NCI-H82 (cell line): Measurements from ENCODE around the gene CNTN3.

Experiments used
- DNase-seq: peaks from one replicate; lab custom pipeline; 2025; lab: John Stamatoyannopoulos, UW

CNTN3 gene

GRCh38 chr3:74614107-74614967, at the start of gene CNTN3:
TSS of gene CNTN3 (minus strand) at chr3:74614659. CDS start at chr3:74521112, 93,547 bp downstream.
- DNase-seq: peak; percentile 67

GRCh38 chr3:74663178-74663577, 48.7 kb upstream of the CNTN3 start:
- no peak for DNase-seq

- DNase-seq: no peak
Observed at GRCh38 chr3:74661672-74662071, 47.2 kb upstream of the CNTN3 start.

- no peak for DNase-seq
Observed at GRCh38 chr3:74651885-74652284, 37.4 kb upstream of the CNTN3 start.

DNA sequence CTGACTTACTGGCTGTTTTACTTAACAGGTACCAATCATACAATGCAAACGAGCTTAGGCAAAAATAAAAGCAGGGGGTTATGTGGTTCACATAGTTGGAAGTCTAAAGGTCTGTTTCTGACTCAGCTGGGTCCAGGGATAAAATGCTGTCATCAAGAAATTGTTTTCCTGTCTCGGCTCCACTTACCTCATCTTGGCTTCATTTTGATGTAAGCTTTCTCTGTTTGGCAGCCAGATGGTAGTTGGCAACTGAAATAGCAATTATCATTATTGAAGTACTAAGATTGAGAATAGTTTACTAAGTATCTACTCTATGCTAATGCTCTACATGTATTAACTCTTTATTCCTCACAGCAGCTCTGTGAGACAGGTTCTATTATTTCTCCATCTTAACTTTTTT, 36.8 kb upstream of the CNTN3 start:
- no peak for DNase-seq

DNA sequence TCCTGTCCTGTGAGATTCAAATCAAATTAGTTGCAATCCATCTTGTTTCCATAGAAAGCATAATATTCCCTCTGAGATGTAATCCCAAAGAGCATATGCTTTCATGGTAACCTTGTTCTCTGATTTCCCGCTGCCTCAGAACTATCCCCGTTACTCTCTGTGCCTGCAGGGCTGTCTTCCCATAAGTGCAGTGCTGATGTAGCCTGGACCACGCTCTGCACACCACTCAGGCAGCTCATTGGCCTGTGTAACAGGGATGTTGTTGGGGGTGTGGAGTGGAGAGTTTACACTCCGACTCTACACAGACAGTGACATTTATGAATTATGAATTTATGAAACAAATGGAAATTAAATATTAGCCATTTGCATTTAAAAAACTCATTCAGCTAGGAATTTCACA, 33.6 kb upstream of the CNTN3 start:
- DNase-seq: no peak

DNA sequence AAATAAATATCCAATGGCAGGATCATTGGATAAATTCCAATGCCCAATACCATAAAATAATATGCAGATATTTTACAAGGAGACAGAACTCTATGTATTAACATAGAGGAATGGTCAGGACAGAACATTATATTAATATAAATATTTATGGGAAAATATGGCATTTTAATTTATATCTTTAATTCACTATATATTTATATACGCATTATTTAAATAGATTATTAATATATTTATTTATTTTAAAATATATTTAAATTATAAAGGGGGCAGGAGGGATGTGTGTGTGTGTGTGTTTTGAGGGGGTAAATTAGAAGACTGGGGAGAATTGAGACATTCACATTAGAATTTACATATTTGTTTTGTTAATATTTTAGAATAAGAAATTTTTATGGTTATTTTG, 31.6 kb upstream of the CNTN3 start:
- DNase-seq: no peak

DNA sequence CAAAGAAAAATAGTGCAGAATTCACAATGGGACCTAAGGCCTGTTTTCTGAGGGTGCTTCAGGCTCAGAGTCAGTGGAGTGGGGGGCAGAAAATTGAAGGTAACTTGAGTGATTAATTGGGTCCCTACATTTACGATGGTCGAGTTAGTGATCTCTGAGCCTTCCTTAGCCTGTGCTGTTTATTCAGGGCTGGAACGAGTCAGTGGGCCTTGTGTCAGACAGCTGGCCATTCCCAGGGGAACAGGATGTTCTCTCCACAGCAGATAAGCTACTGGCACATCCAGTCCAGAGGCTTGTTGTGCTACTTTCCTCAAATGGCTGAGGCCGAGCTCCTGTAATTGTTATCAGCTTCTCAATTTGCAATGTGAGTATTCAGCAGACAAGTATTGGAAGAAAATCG, 29.2 kb upstream of the CNTN3 start:
- DNase-seq: peak; percentile 96

- DNase-seq: no peak
Observed at GRCh38 chr3:74642876-74643275, 28.4 kb upstream of the CNTN3 start.

DNA sequence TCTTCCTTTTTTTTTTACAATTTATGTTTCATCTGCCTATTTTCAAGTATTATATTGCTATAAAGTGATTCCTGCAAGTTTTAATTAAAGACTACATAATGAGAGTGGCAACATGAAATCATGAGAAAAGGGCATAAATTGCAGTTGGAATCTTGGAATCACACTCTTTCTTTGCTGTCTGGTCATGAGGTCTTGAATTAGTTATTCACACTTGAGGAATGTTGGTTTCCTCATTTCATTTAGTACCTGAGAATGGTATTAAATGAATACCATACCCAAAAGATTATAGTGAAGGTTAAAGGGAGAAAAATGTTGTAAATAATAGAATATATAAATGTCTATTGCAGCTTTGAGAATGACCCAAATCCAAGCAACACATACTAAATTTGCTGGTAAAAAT, 25.8 kb upstream of the CNTN3 start:
- DNase-seq: no peak

- DNase-seq: no peak
Observed at GRCh38 chr3:74639681-74640080, 25.2 kb upstream of the CNTN3 start.

- no peak for DNase-seq
Observed at GRCh38 chr3:74636981-74637380, 22.5 kb upstream of the CNTN3 start.

DNA sequence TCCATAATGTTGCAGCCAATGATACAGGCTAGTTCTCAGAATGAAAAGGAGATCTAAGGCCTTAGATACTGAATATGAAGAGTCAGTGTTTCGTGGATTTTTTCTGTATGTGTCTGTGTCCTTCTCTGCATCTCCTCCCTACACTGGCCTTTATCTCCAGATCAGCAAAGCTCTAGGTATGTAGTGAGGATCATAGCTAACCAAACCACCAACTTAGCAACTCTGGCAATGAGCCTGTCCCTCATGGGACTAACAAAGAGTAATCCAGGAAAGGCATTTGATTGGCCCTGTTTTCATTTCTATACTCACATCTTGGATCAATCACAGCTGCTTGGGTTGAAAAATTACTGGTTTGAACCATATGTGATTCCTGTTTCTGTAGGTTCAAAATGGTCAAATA, 18.6 kb upstream of the CNTN3 start:
- DNase-seq: no peak

DNA sequence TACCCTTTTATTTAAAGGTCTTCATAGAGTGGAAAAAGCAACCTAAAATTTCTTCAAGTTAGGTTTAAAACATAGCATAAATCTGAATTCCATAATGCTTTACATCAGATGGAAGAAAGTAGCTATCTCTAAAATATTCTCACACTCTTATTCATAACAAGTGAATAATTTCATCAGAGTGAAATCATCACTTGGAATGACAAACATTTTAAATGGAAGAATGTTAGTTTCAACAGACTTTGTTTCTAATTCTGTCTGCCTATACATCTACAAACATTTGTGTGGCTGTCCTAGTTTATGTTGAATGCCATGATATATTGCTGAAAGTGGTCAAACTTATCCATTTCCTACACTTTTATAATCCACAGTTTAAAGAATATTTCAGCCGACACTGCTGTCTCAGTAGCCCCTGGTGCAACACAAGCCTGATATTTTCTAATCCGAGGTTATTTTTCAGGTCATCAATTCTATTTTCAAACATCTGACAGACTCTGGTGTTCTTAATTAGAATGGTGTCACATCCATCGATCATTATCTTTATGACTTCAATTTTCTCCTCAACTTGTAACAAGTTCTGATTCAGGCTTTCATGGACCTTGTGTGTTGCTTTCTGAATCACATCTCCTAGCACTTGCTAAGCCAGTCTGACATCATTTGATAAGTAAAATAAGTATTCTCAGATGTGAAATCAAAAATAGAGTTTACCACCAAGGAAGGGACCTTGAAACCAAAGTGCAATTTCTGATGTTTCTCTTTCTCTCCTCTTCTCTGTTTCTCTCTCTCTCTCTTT, 17.1 kb upstream of the CNTN3 start:
- DNase-seq: no peak

- DNase-seq: no peak
Observed at GRCh38 chr3:74630602-74631001, 16.1 kb upstream of the CNTN3 start.

DNA sequence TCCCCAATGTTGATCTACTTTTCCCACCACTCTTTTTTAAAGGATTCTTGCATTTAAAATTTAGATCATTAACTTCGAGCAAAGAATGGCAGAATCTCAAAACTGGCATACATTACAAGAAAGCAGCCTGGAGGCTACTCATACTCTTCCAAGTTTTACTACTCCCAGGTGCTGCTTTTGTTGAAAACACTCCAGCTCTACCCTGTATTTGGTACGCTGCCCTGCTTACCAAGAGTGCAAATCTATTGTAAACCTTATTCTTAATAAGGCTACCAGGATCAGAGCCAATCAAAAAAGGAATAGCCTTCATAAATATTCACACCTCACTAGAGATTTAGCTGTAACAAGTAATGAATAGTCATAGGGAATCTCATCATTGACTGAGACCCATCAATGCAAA, 11.6 kb upstream of the CNTN3 start:
- DNase-seq: no peak

DNA sequence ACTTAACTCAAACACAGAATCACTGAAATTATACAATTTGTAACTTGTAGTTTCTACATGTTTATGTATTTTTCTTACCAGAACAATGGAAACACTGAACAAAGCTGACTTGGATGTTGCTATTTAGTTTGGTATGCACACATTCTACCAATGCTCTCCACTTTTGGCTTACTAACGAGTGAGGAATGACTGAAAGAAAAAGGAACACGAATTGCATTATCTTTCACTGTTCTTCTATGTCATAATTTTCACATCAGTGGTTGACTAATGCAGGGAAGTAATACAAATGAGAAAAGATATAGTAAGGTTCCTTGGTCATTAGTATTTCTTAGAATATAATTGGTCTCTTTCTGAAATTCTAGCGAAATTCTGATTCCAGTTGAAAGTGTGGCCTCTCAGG, 9.8 kb upstream of the CNTN3 start:
- no peak for DNase-seq

DNA sequence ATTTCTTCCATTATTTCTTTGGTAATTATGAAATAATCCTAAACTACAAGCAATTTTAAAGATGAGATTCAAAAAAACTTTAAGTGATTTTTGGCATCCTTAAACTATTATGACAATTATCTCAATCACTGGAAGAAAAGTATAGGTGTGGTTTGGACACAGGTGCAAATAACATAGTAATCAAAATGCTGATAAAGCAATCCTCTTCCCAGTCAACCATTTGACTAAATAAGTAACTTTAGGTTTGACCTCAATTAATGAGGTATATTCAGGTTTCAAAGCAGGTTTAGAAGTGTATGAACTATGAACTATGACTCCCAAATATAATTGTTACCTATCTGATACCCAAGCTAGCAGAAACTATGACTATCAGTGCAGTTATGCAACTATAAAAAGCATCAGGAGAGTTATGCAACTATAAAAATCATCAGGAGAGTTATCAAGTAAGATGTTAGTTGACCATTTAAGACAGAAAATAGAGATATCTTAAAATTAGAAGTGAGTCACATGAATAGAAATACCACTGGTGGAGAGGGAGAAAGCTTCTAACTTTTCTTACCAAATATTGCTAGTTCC, 8.9 kb upstream of the CNTN3 start:
- DNase-seq: no peak

DNA sequence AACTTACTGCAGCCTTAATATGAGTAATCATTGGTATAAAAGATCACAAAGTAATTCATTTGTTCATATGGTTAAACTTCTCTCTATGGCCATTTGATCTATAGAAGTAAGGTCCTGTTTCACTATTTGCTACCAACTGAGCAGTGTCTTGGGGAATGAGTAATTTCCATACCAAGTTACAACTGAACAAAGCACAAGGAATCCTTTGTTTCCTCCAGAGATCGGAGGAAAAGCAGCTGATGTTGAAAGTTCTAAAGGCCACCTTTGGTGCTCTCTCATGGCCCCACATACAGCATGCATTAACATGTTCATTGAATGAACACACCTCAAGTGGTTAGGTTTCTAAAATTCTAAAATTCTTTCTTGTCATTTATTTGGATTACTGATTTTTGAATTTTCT, 7.1 kb upstream of the CNTN3 start:
- no peak for DNase-seq

DNA sequence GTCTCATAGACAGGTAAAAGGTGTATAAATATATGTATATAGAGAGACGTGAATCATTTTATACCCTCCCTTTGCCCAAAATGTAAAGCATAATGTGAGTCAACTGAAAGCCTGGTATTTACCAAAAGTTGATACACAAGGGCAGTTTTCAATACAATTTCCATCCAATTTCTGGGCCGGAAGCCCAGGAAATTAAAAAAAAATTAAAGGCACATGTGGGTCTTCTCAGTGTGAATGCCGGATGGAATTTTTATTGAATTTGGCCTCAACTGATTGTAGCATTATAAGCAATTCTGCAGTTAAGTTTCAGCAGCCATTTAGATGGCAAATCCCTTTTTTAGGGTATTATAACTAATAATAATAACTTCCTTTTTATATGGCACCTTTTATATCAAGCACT, 3.3 kb upstream of the CNTN3 start:
- no peak for DNase-seq

GRCh38 chr3:74613521-74614106, 845 bp downstream of the CNTN3 start:
- DNase-seq: peak; percentile 42

DNA sequence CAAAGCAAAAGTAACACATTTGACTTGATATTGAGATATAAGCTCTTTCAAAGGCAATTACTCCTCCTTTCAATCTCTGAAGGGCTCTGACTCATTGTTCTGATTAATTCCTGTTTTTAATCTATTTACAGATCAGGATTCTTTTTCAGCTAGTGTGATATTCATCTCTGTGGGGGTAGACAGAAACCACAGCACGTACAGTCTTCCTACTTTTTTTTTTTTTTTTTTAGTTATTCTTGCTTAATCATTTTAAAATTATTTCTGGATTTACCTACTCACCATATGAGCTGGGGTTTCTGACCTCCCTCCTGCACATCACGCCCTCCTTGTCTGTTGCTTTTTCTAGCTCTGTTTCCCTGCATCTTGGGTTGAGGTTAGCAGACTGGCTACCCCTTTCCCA, 1.4 kb downstream of the CNTN3 start:
- peak; percentile 33 for DNase-seq

DNA sequence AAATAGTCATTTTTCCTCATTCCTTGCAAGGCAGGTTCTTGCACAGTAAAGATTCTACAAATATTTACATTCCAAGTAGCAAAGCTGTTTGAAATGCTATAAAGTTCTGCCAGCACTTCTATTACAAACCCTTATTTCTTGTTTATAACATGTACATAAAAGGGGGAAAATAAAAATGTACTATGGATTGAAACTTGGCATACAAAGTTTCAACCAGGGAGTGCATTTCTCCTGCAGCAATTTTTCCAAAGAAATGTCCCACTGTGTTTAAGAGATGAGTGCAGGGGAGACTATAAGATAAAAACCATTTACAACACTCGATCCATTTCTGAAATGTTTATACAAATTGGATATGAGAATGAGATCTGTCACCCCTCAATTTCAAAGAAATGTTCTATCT, 3.3 kb downstream of the CNTN3 start:
- DNase-seq: no peak
